ENCODE data around the gene BCL11B.

BCL11B gene

DNA sequence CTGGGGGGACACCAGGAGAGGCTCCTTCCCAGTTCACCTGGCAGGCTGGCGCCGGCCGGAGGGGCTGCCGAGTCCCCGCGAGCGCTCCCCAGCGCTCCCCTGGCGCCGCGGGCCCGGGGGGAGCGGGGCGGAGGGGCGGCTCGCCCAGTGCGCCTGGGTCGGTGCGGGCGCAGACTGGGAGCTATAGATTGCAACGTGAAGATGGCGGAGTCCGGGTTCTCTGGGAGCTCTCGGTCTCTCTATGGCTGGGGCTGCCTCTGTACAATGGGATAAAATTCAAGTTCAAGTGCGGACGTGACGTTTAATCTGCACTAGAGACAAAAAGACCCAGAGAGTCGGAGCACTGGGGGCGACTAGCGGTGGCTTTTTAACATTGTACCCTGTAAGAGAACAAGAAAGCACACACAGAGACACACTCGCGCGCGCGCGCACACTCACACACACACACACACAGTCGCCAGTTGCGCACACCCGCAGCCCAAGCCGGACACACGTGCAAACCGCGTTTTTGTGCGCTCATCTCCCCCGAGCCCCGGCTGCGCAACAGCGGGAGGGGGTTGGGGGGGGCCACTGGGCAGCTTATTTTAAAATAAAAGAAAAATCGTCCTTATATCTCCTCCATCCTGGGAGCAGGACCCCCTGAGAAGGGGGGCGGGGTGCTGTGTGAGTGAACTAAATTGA is at the start of gene BCL11B:
TSS of gene BCL11B (minus strand) at position 247 of the 681 bp plus-strand sequence. CDS start 979 bp downstream, outside the sequence.
- peak within 1 kb of the TSS; percentile 68 for H3K4me3 ChIP-seq
- no peak within 1 kb of the TSS for H3K27ac ChIP-seq
- no peak for TF ChIP-seq CTCF (IDR thresholded peaks at IDR 0.05)
- no peak for DNase-seq (ENCODE audit: low spot score)

DNA sequence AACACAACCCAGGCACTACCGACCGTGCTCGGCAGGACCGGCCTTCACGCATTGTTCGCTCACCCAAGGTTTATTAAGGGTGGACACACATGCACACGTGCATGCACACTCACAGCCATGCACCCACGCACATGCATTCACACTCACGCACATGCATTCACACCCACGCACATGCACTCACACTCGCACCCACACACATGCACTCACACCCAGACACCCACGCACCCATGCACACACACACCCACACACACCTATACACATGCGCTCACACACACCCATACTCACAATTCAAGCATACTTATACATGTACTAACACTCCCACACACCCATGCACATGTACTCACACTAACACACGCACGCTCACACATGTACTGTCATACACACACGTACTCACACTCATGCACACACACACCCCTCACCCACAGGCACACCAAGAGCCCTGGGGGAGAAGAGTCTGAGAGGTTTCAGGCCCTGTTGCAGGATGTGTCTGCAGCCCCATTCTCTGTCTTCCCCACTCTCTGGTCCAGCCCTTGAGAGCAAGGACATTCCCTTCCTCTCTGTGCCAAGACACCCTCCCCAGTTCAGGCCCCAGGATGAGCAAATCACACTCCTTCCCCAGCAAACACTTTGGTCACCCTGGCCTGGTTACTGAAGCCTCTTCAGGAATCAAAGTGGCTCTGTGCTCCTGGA is 49.4 kb upstream of the BCL11B start:
- H3K4me3 ChIP-seq, result no peak overlapping the region
- peak; percentile 26 for DNase-seq (ENCODE audit: low spot score)

GRCh38 chr14:99320621-99321235 is 48.7 kb upstream of the BCL11B start:
- H3K4me3 ChIP-seq, result no peak overlapping the region
- no peak overlapping the region for H3K27ac ChIP-seq
- DNase-seq (ENCODE audit: low spot score), result peak; percentile 45
- TF ChIP-seq CTCF (IDR thresholded peaks at IDR 0.05), result no peak

More for the DNA sequence above, 49.4 kb upstream of the BCL11B start:
- TF ChIP-seq CTCF (IDR thresholded peaks at IDR 0.05), result no peak
- no peak overlapping the region for H3K27ac ChIP-seq

DNA sequence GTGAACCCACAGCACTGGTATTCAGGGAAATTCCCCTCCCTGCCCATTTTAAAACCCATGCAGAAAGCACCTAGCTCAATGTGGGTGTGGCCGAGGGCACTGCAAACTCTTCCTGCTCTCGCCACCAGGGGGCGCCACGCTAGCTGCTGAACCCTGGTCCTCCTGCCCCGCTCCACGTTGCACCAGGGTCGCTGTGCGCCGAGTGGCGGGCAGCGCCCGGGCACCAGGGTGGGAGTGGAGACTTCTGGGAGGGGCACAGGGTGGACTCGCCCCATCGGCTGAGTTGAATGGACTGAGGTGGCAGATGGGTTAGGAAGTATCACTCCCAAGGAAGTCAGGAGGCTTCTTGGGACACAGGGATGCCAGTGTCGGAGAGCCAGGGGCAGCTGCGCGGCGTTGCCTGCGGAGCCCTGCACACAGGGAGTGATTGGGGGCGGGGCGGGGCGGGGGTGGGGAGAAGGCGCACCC is 48.1 kb upstream of the BCL11B start:
- peak; percentile 49 for TF ChIP-seq CTCF (IDR thresholded peaks at IDR 0.05)
- Histone ChIP-seq H3K4me3 (no peak overlapping the region), H3K27ac (no peak overlapping the region)
- DNase-seq (ENCODE audit: low spot score), result peak; percentile 52

GRCh38 chr14:99318959-99319295 is 46.9 kb upstream of the BCL11B start:
- no peak for TF ChIP-seq CTCF (IDR thresholded peaks at IDR 0.05)
- no peak overlapping the region for H3K4me3 ChIP-seq
- no peak for DNase-seq (ENCODE audit: low spot score)
- no peak overlapping the region for H3K27ac ChIP-seq

GRCh38 chr14:99318091-99318958 is 46.3 kb upstream of the BCL11B start:
- Histone ChIP-seq H3K27ac (no peak overlapping the region), H3K4me3 (no peak overlapping the region)
- peak; percentile 59 for DNase-seq (ENCODE audit: low spot score)
- no peak for TF ChIP-seq CTCF (IDR thresholded peaks at IDR 0.05)

Data from coronary artery (tissue), 2 donors.